Pancreas (tissue), 10 donors: ENCODE data around the gene JAK2. TPM values are rescaled to one million over a fixed set of nuclear protein-coding genes. Genes with fewer than 3 reads are reported as not detected.

Source experiments
- ATAC-seq, 4 donors: fragments of 200-7000 bp; cut with Tn5 transposase; one replicate each; pipeline versions ENCODE4 v1.8.0 to v1.9.1; 2020; ENCODE audit warnings: mild to moderate bottlenecking in 4 of 4, moderate library complexity in 4 of 4
- DNase-seq, 6 donors: peaks; one replicate each; pipeline ENCODE4 v3.0.0-alpha.2; 2020
- FAIRE-seq: peaks from 2 replicates; lab custom pipeline; 2012; peaks lifted over from hg19 to GRCh38; lab: Jason Lieb, UNC
- H3K27ac ChIP-seq, 4 donors: fragments of 200-600 bp; sonication (generic); 1 replicate in 3 of 4; 2 replicates in 1 of 4; pipeline versions ENCODE4 v1.5.0 to v1.8.0; 2020
- H3K27me3 ChIP-seq, 4 donors: fragments of 200-600 bp; one replicate each; pipeline ENCODE4 v1.8.0; 2021
- H3K36me3 ChIP-seq, 3 donors: fragments of 200-600 bp; sonication (generic) in 1 of 3; one replicate each; pipeline versions ENCODE4 v1.5.0 to v1.8.0; 2020 to 2021
- H3K4me1 ChIP-seq, 3 donors: fragments of 200-600 bp; one replicate each; pipeline ENCODE4 v1.8.0; 2021
- H3K4me3 ChIP-seq, 4 donors: fragments of 200-600 bp; sonication (generic) in 2 of 4; one replicate each; pipeline versions ENCODE4 v1.5.0 to v1.8.0; 2020 to 2021
- H3K9me3 ChIP-seq, 4 donors: fragments of 200-600 bp; one replicate each; pipeline ENCODE4 v1.8.0; 2021
- CTCF ChIP-seq, 4 donors: fragments of 200-600 bp; sonication (generic) in 3 of 4; IDR thresholded peaks; one replicate each; pipeline versions ENCODE4 v1.5.0 to v1.8.0; 2021; ENCODE audit warnings: antibody characterized with exemption in 4 of 4
- WGBS, 2 donors: extraction: QIAGEN DNeasy Blood & Tissue Kit; methylation state at CpG; one replicate each; pipeline ENCODE4 v1.1.7; 2013; 5-methylcytosine and 5-hydroxymethylcytosine counted together
- intact Hi-C, 3 donors: fragments of 100-400 bp; cut with DNase I; formaldehyde crosslinking; loops; one replicate each; pipeline versions ENCODE4 v1.11.1 to v1.14.2; 2022
- polyA plus RNA-seq, 2 donors: library from polyadenylated mRNA; stranded (reverse); fragments of 200-250 nt; gene quantifications; one replicate each; pipeline ENCODE4 v1.2.3, GENCODE V29; 2013
- total RNA-seq, 6 donors: library from RNA; stranded (reverse); fragmentation: NEBNext Ultra II Directional in 4 of 6; extraction: Animal tissue kit (Norgen Biotek cat#: 25700) in 4 of 6; gene quantifications; one replicate each; pipeline versions ENCODE4 v1.2.1 to v1.2.4, GENCODE V29; 2021 to 2023
- donor health status: healthy with polysubstance abuse.
- donor health status: DM: no; HTN: no; CAD: no; lungs with moderate emphysema.
- donor health status: DM: no; HTN: no; CAD: no.
- donor health status: control.
- donor health status: control.
- donor health status: Bipolar disorder and iron deficiency.
- donor health status: DM: yes; HTN: yes; CAD: no.
- donor health status: DM: no; HTN: no; CAD: no.
- donor health status: DM: no; HTN: no; CAD: no.
- donor health status: DM: yes; HTN: yes; CAD: no.

Gene JAK2
- total and polyA plus RNA-seq, 8 donors = 1.7 to 9.1 (median 4.2) TPM

- no peak for TF ChIP-seq CTCF (IDR thresholded peaks at IDR 0.05)
- Histone ChIP-seq H3K9me3 (no peaks in the 10 kb centered on the region), H3K4me3 (no peak overlapping the region), H3K27ac (no peak overlapping the region), H3K4me1 (no peaks in the 10 kb centered on the region), H3K27me3 (no peaks in the 10 kb centered on the region), H3K36me3 (no peaks in the 10 kb centered on the region)
- no peak for DNase-seq
- intact Hi-C loops = no loop called here
- WGBS, 2 donors = 87 to 94% methylated on average over 2 of the region's 2 CpGs
- ATAC-seq = no peak
- FAIRE-seq = no peak
Measured at GRCh38 chr9:4955836-4956235, 29.2 kb upstream of the JAK2 start.

GRCh38 chr9:4959031-4959430, 26.0 kb upstream of the JAK2 start:
- ATAC-seq (no peak), FAIRE-seq (no peak), DNase-seq (no peak)
- no peaks in the 10 kb centered on the region for H3K27me3 ChIP-seq
- no peaks in the 10 kb centered on the region for H3K4me1 ChIP-seq
- no peaks in the 10 kb centered on the region for H3K9me3 ChIP-seq
- no peaks in the 10 kb centered on the region for H3K36me3 ChIP-seq
- no peak for TF ChIP-seq CTCF (IDR thresholded peaks at IDR 0.05)
- no peak overlapping the region for H3K27ac ChIP-seq
- H3K4me3 ChIP-seq = no peak overlapping the region
- 84 to 92% methylated on average over 3 of the region's 3 CpGs for WGBS, 2 donors
- intact Hi-C loops = no loop called here

GRCh38 chr9:4962085-4962484, 23.0 kb upstream of the JAK2 start:
- DNase-seq = no peak
- TF ChIP-seq CTCF (IDR thresholded peaks at IDR 0.05) = no peak
- intact Hi-C loops = no loop called here
- Histone ChIP-seq H3K27me3 (no peaks in the 10 kb centered on the region), H3K4me3 (no peak overlapping the region), H3K27ac (no peak overlapping the region), H3K9me3 (no peaks in the 10 kb centered on the region), H3K4me1 (no peaks in the 10 kb centered on the region), H3K36me3 (no peaks in the 10 kb centered on the region)
- no peak for FAIRE-seq
- WGBS, 2 donors = 63 to 69% methylated on average over 2 of the region's 2 CpGs
- no peak for ATAC-seq

GRCh38 chr9:4964540-4964939, 20.5 kb upstream of the JAK2 start:
- Histone ChIP-seq H3K4me1 (no peaks in the 10 kb centered on the region), H3K4me3 (no peak overlapping the region), H3K27me3 (no peaks in the 10 kb centered on the region), H3K36me3 (no peaks in the 10 kb centered on the region), H3K27ac (no peak overlapping the region), H3K9me3 (no peaks in the 10 kb centered on the region)
- no peak for FAIRE-seq
- no peak for ATAC-seq
- intact Hi-C loops = no loop called here
- no peak for DNase-seq
- TF ChIP-seq CTCF (IDR thresholded peaks at IDR 0.05) = no peak

- no peak for DNase-seq
- 75 to 77% methylated on average over 2 of the region's 2 CpGs for WGBS, 2 donors
- no peak for TF ChIP-seq CTCF (IDR thresholded peaks at IDR 0.05)
- no peak for ATAC-seq
- H3K4me1 ChIP-seq = no peaks in the 10 kb centered on the region
- H3K27me3 ChIP-seq = no peaks in the 10 kb centered on the region
- no peak overlapping the region for H3K4me3 ChIP-seq
- FAIRE-seq = no peak
- H3K36me3 ChIP-seq = no peaks in the 10 kb centered on the region
- H3K27ac ChIP-seq = no peak overlapping the region
- intact Hi-C loops = no loop called here
- H3K9me3 ChIP-seq = no peaks in the 10 kb centered on the region
Measured at GRCh38 chr9:4965174-4965821, 19.8 kb upstream of the JAK2 start.
